Measurements from ENCODE around the gene SPO11.

SPO11 gene

DNA sequence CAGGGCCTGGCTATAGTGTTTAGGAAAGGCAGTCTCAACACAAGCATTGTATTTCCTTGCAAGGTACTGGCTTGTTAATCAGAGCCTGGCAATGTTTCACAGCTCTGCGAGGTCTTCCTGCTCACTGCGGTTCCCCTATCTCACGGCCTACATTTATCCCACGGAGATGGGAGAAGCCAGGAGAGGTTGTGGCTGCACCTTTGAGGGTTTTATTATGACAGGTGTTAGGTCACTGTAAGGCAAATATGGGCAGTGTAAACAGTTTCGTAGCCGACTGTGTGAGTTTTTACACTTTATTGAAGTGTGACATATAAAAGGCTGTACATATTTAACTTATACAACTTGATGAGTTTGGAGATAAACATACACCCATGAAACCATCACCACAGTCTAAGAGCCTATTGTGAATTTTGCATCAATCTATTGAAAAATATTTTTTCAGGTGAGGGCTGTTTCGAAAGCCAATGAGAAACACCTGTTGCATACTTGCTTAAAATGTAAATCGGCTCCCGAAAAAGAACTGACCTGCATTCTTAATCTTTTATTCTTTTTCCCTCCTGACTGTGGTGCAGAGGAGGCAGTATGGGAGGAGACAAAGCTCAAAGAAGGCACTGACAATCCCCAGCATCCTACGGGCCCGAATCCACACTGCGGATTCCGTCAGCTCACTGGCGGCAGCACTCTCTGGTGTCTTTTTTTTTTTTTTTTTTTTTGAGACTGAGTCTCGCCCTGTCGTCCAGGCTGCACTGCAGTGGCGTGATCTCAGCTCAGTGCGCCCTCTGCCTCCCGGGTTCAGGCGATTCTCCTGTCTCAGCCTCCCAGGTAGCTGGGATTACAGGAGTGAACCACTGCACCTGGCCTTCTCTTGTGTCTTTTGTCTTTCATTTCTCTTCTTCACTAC, 54.1 kb downstream of the SPO11 start:
- Histone ChIP-seq H3K79me2 (ENCODE audit: control insufficient read depth, low read length) (no peaks in the 10 kb centered on the region), H3K36me3 (ENCODE audit: control insufficient read depth, low read length) (peaks cover 20% of the 10 kb centered on the region), H4K20me1 (ENCODE audit: control insufficient read depth, insufficient read depth, low read depth, low read length) (0 out of 2 replicates have a peak, but pooled peaks cover 3% of the 10 kb centered on the region)

DNA sequence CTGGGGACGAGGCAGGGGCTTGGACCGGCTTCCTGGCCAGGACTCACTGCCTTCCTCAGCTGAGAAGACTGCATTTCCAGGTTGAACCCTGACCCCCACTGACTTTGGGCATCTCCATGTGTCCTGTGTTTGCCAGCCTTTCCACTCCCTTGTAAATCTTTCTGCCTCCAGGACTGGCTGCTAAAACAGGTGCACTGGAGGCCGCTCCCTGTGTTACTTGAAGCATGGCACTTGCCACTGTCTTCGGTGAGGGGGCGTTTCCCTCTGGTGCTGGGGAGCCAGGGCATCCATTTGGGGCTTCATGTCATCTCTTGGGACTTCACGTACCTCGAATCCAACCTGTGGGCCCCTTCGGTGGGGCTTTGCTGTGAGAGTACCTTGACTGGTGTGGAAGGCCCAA, 54.9 kb downstream of the SPO11 start:
- no peak overlapping the region for H3K4me3 ChIP-seq (ENCODE audit: low read length)
- H3K9me3 ChIP-seq (ENCODE audit: control insufficient read depth, insufficient read depth, low read length): no peaks in the 10 kb centered on the region
- H3K27ac ChIP-seq (ENCODE audit: low read depth, low read length): no peak overlapping the region
- H3F3A ChIP-seq (ENCODE audit: control insufficient read depth, insufficient read depth): peaks cover 19% of the 10 kb centered on the region
- H3K27me3 ChIP-seq (ENCODE audit: control insufficient read depth, low read length): no peaks in the 10 kb centered on the region
- H3K4me2 ChIP-seq (ENCODE audit: low read length): no peak overlapping the region
- TF ChIP-seq, protein P1, sequence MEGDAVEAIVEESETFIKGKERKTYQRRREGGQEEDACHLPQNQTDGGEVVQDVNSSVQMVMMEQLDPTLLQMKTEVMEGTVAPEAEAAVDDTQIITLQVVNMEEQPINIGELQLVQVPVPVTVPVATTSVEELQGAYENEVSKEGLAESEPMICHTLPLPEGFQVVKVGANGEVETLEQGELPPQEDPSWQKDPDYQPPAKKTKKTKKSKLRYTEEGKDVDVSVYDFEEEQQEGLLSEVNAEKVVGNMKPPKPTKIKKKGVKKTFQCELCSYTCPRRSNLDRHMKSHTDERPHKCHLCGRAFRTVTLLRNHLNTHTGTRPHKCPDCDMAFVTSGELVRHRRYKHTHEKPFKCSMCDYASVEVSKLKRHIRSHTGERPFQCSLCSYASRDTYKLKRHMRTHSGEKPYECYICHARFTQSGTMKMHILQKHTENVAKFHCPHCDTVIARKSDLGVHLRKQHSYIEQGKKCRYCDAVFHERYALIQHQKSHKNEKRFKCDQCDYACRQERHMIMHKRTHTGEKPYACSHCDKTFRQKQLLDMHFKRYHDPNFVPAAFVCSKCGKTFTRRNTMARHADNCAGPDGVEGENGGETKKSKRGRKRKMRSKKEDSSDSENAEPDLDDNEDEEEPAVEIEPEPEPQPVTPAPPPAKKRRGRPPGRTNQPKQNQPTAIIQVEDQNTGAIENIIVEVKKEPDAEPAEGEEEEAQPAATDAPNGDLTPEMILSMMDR (IDR thresholded peaks at IDR 0.05; ENCODE audit: low read depth, low read length, poor library complexity, severe bottlenecking): no peak
- no peak for TF ChIP-seq EZH2phosphoT487 (IDR thresholded peaks at IDR 0.05; ENCODE audit: borderline replicate concordance, low read length)
- H3K36me3 ChIP-seq (ENCODE audit: control insufficient read depth, low read length): peaks cover 15% of the 10 kb centered on the region
- no peaks in the 10 kb centered on the region for H3K79me2 ChIP-seq (ENCODE audit: control insufficient read depth, low read length)
- H3K4me1 ChIP-seq (ENCODE audit: control insufficient read depth, low read length): peaks cover 34% of the 10 kb centered on the region
- 0 out of 2 replicates have a peak, but pooled peaks cover 3% of the 10 kb centered on the region for H4K20me1 ChIP-seq (ENCODE audit: control insufficient read depth, insufficient read depth, low read depth, low read length)
- no peaks in the 10 kb centered on the region for H3K9me2 ChIP-seq (replicated peaks; ENCODE audit: control insufficient read depth, low read length)

More for the DNA sequence above, 54.1 kb downstream of the SPO11 start:
- Histone ChIP-seq H3K27ac (ENCODE audit: low read depth, low read length) (no peak overlapping the region), H3K9me2 (replicated peaks; ENCODE audit: control insufficient read depth, low read length) (no peaks in the 10 kb centered on the region), H3K4me3 (ENCODE audit: low read length) (no peak overlapping the region), H3F3A (ENCODE audit: control insufficient read depth, insufficient read depth) (peaks cover 15% of the 10 kb centered on the region), H3K9me3 (ENCODE audit: control insufficient read depth, insufficient read depth, low read length) (no peaks in the 10 kb centered on the region), H3K4me1 (ENCODE audit: control insufficient read depth, low read length) (peaks cover 26% of the 10 kb centered on the region), H3K27me3 (ENCODE audit: control insufficient read depth, low read length) (no peaks in the 10 kb centered on the region), H3K4me2 (ENCODE audit: low read length) (no peak overlapping the region)
- TF ChIP-seq, protein P1 (IDR thresholded peaks at IDR 0.05; ENCODE audit: low read depth, low read length, poor library complexity, severe bottlenecking): no peak
- TF ChIP-seq EZH2phosphoT487 (IDR thresholded peaks at IDR 0.05; ENCODE audit: borderline replicate concordance, low read length): no peak

DNA sequence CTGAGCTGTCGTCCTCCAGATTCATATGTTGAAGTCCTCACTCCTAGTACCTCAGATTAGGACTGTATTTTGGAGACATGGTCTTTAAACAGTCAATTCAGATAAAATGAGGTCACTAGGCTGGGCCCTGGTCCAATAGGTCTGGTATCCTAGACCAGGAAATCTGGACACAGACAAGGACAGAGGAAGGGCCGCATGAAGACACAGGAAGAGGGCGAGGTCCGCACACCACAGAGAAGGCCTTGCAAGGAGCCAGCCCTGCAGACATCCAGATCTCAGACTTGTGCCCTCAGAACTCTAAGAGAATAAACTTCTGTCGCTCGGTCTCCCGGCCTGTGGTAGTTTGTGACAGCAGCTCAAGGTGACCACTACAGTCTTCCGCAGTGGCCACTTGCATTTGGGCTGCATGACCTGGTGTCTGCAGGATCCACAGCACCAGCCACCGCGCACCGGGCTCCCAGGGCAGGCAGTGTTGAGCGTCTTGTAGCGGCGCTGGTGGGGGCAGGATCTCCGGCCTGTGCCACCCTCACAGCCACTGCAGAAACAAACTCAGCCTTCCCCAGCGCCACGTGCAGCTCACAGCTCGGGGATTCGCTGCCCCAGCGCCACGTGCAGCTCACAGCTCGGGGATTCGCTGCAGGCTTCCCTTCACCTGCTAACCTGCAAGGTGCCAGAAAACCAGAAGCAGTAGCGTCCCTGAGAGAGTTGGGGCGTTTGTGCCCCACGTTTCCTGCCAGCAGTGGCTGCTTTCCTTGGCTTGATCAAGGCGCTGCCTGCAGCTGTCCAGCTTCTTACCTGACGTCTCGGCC, 55.6 kb downstream of the SPO11 start:
- no peaks in the 10 kb centered on the region for H3K9me3 ChIP-seq (ENCODE audit: control insufficient read depth, insufficient read depth, low read length)
- TF ChIP-seq, protein P1 (IDR thresholded peaks at IDR 0.05; ENCODE audit: low read depth, low read length, poor library complexity, severe bottlenecking): no peak
- TF ChIP-seq EZH2phosphoT487 (IDR thresholded peaks at IDR 0.05; ENCODE audit: borderline replicate concordance, low read length): no peak
- no peak overlapping the region for H3K4me3 ChIP-seq (ENCODE audit: low read length)
- H3F3A ChIP-seq (ENCODE audit: control insufficient read depth, insufficient read depth): peaks cover 26% of the 10 kb centered on the region
- no peak overlapping the region for H3K27ac ChIP-seq (ENCODE audit: low read depth, low read length)
- H3K4me2 ChIP-seq (ENCODE audit: low read length): no peak overlapping the region
- H3K27me3 ChIP-seq (ENCODE audit: control insufficient read depth, low read length): no peaks in the 10 kb centered on the region
- H3K36me3 ChIP-seq (ENCODE audit: control insufficient read depth, low read length): peaks cover 12% of the 10 kb centered on the region
- 0 out of 2 replicates have a peak, but pooled peaks cover 3% of the 10 kb centered on the region for H4K20me1 ChIP-seq (ENCODE audit: control insufficient read depth, insufficient read depth, low read depth, low read length)
- no peaks in the 10 kb centered on the region for H3K79me2 ChIP-seq (ENCODE audit: control insufficient read depth, low read length)
- H3K4me1 ChIP-seq (ENCODE audit: control insufficient read depth, low read length): peaks cover 41% of the 10 kb centered on the region
- H3K9me2 ChIP-seq (replicated peaks; ENCODE audit: control insufficient read depth, low read length): no peaks in the 10 kb centered on the region
